ENCODE measurements around the gene VEZT. TPM values are rescaled to one million over a fixed set of nuclear protein-coding genes. Genes with fewer than 3 reads are reported as not detected.

Gene VEZT
- total and polyA plus RNA-seq, 10 of the 15 experiments (the other 5 are each of a cell fraction or from before 2014, with no cell fraction given): 32.8 to 134 (median 66.2) TPM

GRCh38 chr12:95304673-95305198 is 87.1 kb downstream of the VEZT start:
- ChIA-PET POLR2A (no interaction called here), CTCF (no interaction called here), RAD21 (ENCODE audit: unreplicated experiment) (no interaction called here), SMC1A (ENCODE audit: uncharacterized antibody, unreplicated experiment) (interaction anchor here (1.1 to 1.5 kb wide), 2 partner anchors 8 to 230 kb away, joined by 3 to 4 read pairs; no protein-coding TSS in a partner anchor)
- TF ChIP-seq ASH2L (IDR thresholded peaks at IDR 0.05; ENCODE audit: borderline replicate concordance, low read depth) (no peak), FOS (IDR thresholded peaks at IDR 0.05; ENCODE audit: borderline replicate concordance, extremely low read depth, insufficient read length) (no peak), TARDBP (IDR thresholded peaks at IDR 0.05; ENCODE audit: borderline replicate concordance) (no peak), SUZ12 (IDR thresholded peaks at IDR 0.05; ENCODE audit: unreplicated experiment) (no peak), MTA3 (IDR thresholded peaks at IDR 0.05; ENCODE audit: borderline replicate concordance, low read length) (no peak)
- TF ChIP-seq, protein P1, sequence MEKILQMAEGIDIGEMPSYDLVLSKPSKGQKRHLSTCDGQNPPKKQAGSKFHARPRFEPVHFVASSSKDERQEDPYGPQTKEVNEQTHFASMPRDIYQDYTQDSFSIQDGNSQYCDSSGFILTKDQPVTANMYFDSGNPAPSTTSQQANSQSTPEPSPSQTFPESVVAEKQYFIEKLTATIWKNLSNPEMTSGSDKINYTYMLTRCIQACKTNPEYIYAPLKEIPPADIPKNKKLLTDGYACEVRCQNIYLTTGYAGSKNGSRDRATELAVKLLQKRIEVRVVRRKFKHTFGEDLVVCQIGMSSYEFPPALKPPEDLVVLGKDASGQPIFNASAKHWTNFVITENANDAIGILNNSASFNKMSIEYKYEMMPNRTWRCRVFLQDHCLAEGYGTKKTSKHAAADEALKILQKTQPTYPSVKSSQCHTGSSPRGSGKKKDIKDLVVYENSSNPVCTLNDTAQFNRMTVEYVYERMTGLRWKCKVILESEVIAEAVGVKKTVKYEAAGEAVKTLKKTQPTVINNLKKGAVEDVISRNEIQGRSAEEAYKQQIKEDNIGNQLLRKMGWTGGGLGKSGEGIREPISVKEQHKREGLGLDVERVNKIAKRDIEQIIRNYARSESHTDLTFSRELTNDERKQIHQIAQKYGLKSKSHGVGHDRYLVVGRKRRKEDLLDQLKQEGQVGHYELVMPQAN (conservative IDR thresholded peaks at IDR 0.05): no peak
- Histone ChIP-seq H3K9ac (ENCODE audit: control insufficient read depth, insufficient read depth, low read length) (no peak overlapping the region), H3K4me1 (ENCODE audit: control insufficient read depth, insufficient read depth, low read length) (no peaks in the 10 kb centered on the region), H4K20me1 (ENCODE audit: control insufficient read depth, insufficient read depth) (no peaks in the 10 kb centered on the region), H3K4me2 (ENCODE audit: control insufficient read depth, insufficient read depth) (no peak overlapping the region), H2AFZ (ENCODE audit: control insufficient read depth, low read depth, low read length) (no peak overlapping the region), H3K36me3 (ENCODE audit: control insufficient read depth in 2 of 2, insufficient read depth in 2 of 2, low read length in 1 of 2) (peaks cover 0 to 7% of the 10 kb centered on the region in 2 experiments; a peak in 1 of 4 replicates), H3K4me3 (no peak overlapping the region), H3K79me2 (ENCODE audit: control insufficient read depth, insufficient read depth, low read length) (no peaks in the 10 kb centered on the region), H3K9me3 (replicated peaks; ENCODE audit: control insufficient read depth, insufficient read depth, low read length) (no peaks in the 10 kb centered on the region), H3K27me3 (replicated peaks in 1 of 2; ENCODE audit: control insufficient read depth in 2 of 2, insufficient read depth in 2 of 2, low read length in 1 of 2) (no peaks in the 10 kb centered on the region), H3K27ac (ENCODE audit: control insufficient read depth, insufficient read depth) (no peak overlapping the region)
- BruUV-seq (replicated peaks): no TSS peak
- no peak for FAIRE-seq
- DNase-seq (ENCODE audit: low read depth, low spot score): no peak
- intact Hi-C loops (cut with micrococcal nuclease; ENCODE audit: unreplicated experiment) (no loop called here), in situ Hi-C loops (cut with MboI) (no loop called here)
- WGBS (ENCODE audit: insufficient coverage, insufficient replicate concordance, low lambda C conversion rate, missing lambda C conversion rate): 80% methylated on average over 3 of the region's 3 CpGs
- no peak for ATAC-seq
